ENCODE results near the gene C1QTNF8. TPM values are rescaled to one million over a fixed set of nuclear protein-coding genes. Genes with fewer than 3 reads are reported as not detected.

C1QTNF8 gene
- not detected for total RNA-seq

GRCh38 chr16:1096169-1097082 is at the start of gene C1QTNF8:
Gene C1QTNF8, minus strand, starts transcription at chr16:1096244. Its CDS starts 1,322 bp downstream, at chr16:1094922.
- Histone ChIP-seq H3K9me3 (no peaks in the 10 kb centered on the region), H3K4me3 (no peak within 1 kb of the TSS), H3K4me1 (peaks cover 0 to 16% (median 4%) of the 10 kb centered on the region in 4 donors), H3K27me3 (peaks cover 70% of the 10 kb centered on the region), H3K27ac (no peak within 1 kb of the TSS), H3K36me3 (no peaks in the 10 kb centered on the region)
- TF ChIP-seq, protein P1, sequence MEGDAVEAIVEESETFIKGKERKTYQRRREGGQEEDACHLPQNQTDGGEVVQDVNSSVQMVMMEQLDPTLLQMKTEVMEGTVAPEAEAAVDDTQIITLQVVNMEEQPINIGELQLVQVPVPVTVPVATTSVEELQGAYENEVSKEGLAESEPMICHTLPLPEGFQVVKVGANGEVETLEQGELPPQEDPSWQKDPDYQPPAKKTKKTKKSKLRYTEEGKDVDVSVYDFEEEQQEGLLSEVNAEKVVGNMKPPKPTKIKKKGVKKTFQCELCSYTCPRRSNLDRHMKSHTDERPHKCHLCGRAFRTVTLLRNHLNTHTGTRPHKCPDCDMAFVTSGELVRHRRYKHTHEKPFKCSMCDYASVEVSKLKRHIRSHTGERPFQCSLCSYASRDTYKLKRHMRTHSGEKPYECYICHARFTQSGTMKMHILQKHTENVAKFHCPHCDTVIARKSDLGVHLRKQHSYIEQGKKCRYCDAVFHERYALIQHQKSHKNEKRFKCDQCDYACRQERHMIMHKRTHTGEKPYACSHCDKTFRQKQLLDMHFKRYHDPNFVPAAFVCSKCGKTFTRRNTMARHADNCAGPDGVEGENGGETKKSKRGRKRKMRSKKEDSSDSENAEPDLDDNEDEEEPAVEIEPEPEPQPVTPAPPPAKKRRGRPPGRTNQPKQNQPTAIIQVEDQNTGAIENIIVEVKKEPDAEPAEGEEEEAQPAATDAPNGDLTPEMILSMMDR (IDR thresholded peaks at IDR 0.05) = no peak
- TF ChIP-seq POLR2AphosphoS5 (IDR thresholded peaks at IDR 0.05) (no peak), EP300 (IDR thresholded peaks at IDR 0.05; ENCODE audit: low read depth) (no peak), POLR2A (IDR thresholded peaks at IDR 0.05) (no peak)
- DNase-seq = no peak
- in situ Hi-C loops (cut with MboI; ENCODE audit: low pct_ligation_motif_present in 1 of 4, low pct_unique_long_range_greater_than_20kb in 1 of 4, low sequenced_read_pairs in 3 of 4) (no loop called here), intact Hi-C loops (cut with DNase I; ENCODE audit: low total_unique reads) (no loop called here)
- WGBS, 2 donors (ENCODE audit: low coverage in 1 of 2) = 56% methylated on average over 35 of the region's 55 CpGs; no CpG with 5 or more reads in 1 of the 2 donors

DNA sequence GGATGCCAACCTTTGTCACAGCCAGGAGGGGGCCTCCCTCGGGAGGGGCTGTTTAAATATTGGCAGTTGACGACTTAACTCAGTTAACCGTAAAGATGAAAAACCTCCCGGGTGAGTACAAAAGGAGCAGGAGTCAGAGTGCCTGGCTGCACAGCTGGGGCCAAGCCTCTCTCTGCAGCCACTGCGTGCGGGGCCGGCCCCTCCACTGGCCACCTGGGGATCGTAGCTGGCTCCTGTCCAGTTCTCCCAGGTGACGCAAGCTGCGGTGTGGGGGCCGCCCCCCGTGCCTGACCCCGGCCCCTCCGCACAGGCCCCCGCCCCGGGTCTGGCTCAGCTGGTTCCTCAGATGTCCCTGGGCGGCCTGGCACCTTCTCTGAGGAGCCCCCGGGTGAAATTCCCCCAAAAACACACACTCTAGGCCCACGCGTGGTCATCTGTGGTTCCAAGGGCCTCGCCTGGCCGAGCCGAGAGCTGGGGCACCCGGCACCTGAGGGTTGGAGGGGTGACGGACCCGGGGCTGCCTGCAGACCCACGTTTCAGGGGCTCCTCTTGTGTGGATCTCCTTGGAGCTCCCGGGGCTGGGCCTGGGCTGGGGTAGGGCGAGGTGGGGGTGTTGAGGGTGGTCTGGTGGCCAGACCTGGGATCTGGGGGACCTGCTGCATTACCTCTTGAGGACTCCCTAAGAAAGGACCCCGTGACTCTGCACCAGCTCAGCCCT is 49.5 kb upstream of the C1QTNF8 start:
- no peak for DNase-seq
- intact Hi-C loops (cut with DNase I; ENCODE audit: low total_unique reads) (no loop called here), in situ Hi-C loops (cut with MboI; ENCODE audit: low pct_ligation_motif_present in 1 of 4, low pct_unique_long_range_greater_than_20kb in 1 of 4, low sequenced_read_pairs in 3 of 4) (no loop called here)

GRCh38 chr16:1144476-1145382 is 48.7 kb upstream of the C1QTNF8 start:
- Histone ChIP-seq H3K9me3 (no peaks in the 10 kb centered on the region), H3K27me3 (peaks cover 18% of the 10 kb centered on the region), H3K27ac (no peak overlapping the region), H3K4me3 (no peak overlapping the region), H3K36me3 (no peaks in the 10 kb centered on the region), H3K4me1 (no peaks in the 10 kb centered on the region)
- intact Hi-C loops (cut with DNase I; ENCODE audit: low total_unique reads) = no loop called here
- no peak for DNase-seq
- TF ChIP-seq POLR2AphosphoS5 (IDR thresholded peaks at IDR 0.05) (no peak), POLR2A (IDR thresholded peaks at IDR 0.05) (no peak), EP300 (IDR thresholded peaks at IDR 0.05; ENCODE audit: low read depth) (no peak)
- TF ChIP-seq, protein P1 (IDR thresholded peaks at IDR 0.05) = no peak
- in situ Hi-C loops (cut with MboI; ENCODE audit: low pct_ligation_motif_present in 1 of 4, low pct_unique_long_range_greater_than_20kb in 1 of 4, low sequenced_read_pairs in 3 of 4) = no loop called here
- WGBS, 2 donors (ENCODE audit: low coverage in 1 of 2) = 78% methylated on average over 41 of the region's 46 CpGs; no CpG with 5 or more reads in 1 of the 2 donors

More for the DNA sequence above, 49.5 kb upstream of the C1QTNF8 start:
- no peak for TF ChIP-seq POLR2AphosphoS5 (IDR thresholded peaks at IDR 0.05)
- TF ChIP-seq EP300 (IDR thresholded peaks at IDR 0.05; ENCODE audit: low read depth) = no peak
- no peak for TF ChIP-seq POLR2A (IDR thresholded peaks at IDR 0.05)
- no peak overlapping the region for H3K4me3 ChIP-seq
- no peaks in the 10 kb centered on the region for H3K4me1 ChIP-seq
- no peak overlapping the region for H3K27ac ChIP-seq
- WGBS, 2 donors (ENCODE audit: low coverage in 1 of 2) = 51% methylated on average over 30 of the region's 30 CpGs; no CpG with 5 or more reads in 1 of the 2 donors
- H3K27me3 ChIP-seq = peaks cover 12% of the 10 kb centered on the region
- no peaks in the 10 kb centered on the region for H3K36me3 ChIP-seq
- H3K9me3 ChIP-seq = no peaks in the 10 kb centered on the region

- in situ Hi-C loops (cut with MboI; ENCODE audit: low pct_ligation_motif_present in 1 of 4, low pct_unique_long_range_greater_than_20kb in 1 of 4, low sequenced_read_pairs in 3 of 4) = no loop called here
These were observed 47.9 kb upstream of the C1QTNF8 start for GRCh38 chr16:1143761-1144450.

More at GRCh38 chr16:1143761-1144450, 47.9 kb upstream of the C1QTNF8 start:
- no peak for DNase-seq
- intact Hi-C loops (cut with DNase I; ENCODE audit: low total_unique reads) = no loop called here
- Histone ChIP-seq H3K9me3 (no peaks in the 10 kb centered on the region), H3K4me1 (no peaks in the 10 kb centered on the region), H3K36me3 (no peaks in the 10 kb centered on the region), H3K4me3 (no peak overlapping the region), H3K27me3 (peaks cover 18% of the 10 kb centered on the region), H3K27ac (no peak overlapping the region)
- WGBS, 2 donors (ENCODE audit: low coverage in 1 of 2) = 63% methylated on average over 15 of the region's 23 CpGs; no CpG with 5 or more reads in 1 of the 2 donors
- TF ChIP-seq, protein P1 (IDR thresholded peaks at IDR 0.05) = no peak
- TF ChIP-seq POLR2AphosphoS5 (IDR thresholded peaks at IDR 0.05) = no peak
- TF ChIP-seq POLR2A (IDR thresholded peaks at IDR 0.05) = no peak
- TF ChIP-seq EP300 (IDR thresholded peaks at IDR 0.05; ENCODE audit: low read depth) = no peak
